ENCODE data around the gene CFAP20DC.
"Not testable (repeated sequence)": the region's sequence is repeated elsewhere in the genome, so short reads cannot be mapped to it uniquely, and the experiment has no call there.

CFAP20DC gene

GRCh38 chr3:58698246-58698645 is 351.6 kb downstream of the CFAP20DC start:
- no peaks in the 10 kb centered on the region for H3K36me3 ChIP-seq (replicated peaks; ENCODE audit: low read depth, low read length)
- no peaks in the 10 kb centered on the region for H3K9me3 ChIP-seq (ENCODE audit: insufficient read depth, low read length)
- no peak overlapping the region for H3K9ac ChIP-seq (ENCODE audit: low read length)
- H3K4me1 ChIP-seq (ENCODE audit: low read length), result no peaks in the 10 kb centered on the region
- no peak overlapping the region for H3K4me2 ChIP-seq (ENCODE audit: low read length)
- H3K79me2 ChIP-seq (ENCODE audit: low read length), result no peaks in the 10 kb centered on the region
- H3K27me3 ChIP-seq (ENCODE audit: low read depth, low read length), result no peaks in the 10 kb centered on the region
- no peak overlapping the region for H2AFZ ChIP-seq (ENCODE audit: low read depth, low read length)
- TF ChIP-seq EZH2phosphoT487 (IDR thresholded peaks at IDR 0.05; ENCODE audit: low read depth), result no peak
- TF ChIP-seq CTCF (IDR thresholded peaks at IDR 0.05; ENCODE audit: low read depth, low read length), result no peak
- no peaks in the 10 kb centered on the region for H4K20me1 ChIP-seq (ENCODE audit: insufficient read depth, low read length)
- H3K27ac ChIP-seq (ENCODE audit: low read length), result no peak overlapping the region
- H3K4me3 ChIP-seq (ENCODE audit: low read length), result no peak overlapping the region

- no peak for TF ChIP-seq EZH2phosphoT487 (IDR thresholded peaks at IDR 0.05; ENCODE audit: low read depth)
- TF ChIP-seq CTCF (IDR thresholded peaks at IDR 0.05; ENCODE audit: low read depth, low read length), result no peak
- no peaks in the 10 kb centered on the region for H3K79me2 ChIP-seq (ENCODE audit: low read length)
- no peaks in the 10 kb centered on the region for H3K4me1 ChIP-seq (ENCODE audit: low read length)
- no peaks in the 10 kb centered on the region for H4K20me1 ChIP-seq (ENCODE audit: insufficient read depth, low read length)
- H3K36me3 ChIP-seq (replicated peaks; ENCODE audit: low read depth, low read length), result no peaks in the 10 kb centered on the region
- no peaks in the 10 kb centered on the region for H3K9me3 ChIP-seq (ENCODE audit: insufficient read depth, low read length)
- H3K27ac ChIP-seq (ENCODE audit: low read length), result no peak overlapping the region
- no peak overlapping the region for H3K4me3 ChIP-seq (ENCODE audit: low read length)
- no peaks in the 10 kb centered on the region for H3K27me3 ChIP-seq (ENCODE audit: low read depth, low read length)
- H2AFZ ChIP-seq (ENCODE audit: low read depth, low read length), result no peak overlapping the region
- no peak overlapping the region for H3K9ac ChIP-seq (ENCODE audit: low read length)
- no peak overlapping the region for H3K4me2 ChIP-seq (ENCODE audit: low read length)
Observed at GRCh38 chr3:58697561-58697960, 352.3 kb downstream of the CFAP20DC start.

GRCh38 chr3:58696813-58697212 is 353.0 kb downstream of the CFAP20DC start:
- H3K4me3 ChIP-seq (ENCODE audit: low read length); H3K79me2 ChIP-seq (ENCODE audit: low read length); H3K27ac ChIP-seq (ENCODE audit: low read length); H3K9ac ChIP-seq (ENCODE audit: low read length); H2AFZ ChIP-seq (ENCODE audit: low read depth, low read length); H4K20me1 ChIP-seq (ENCODE audit: insufficient read depth, low read length); H3K27me3 ChIP-seq (ENCODE audit: low read depth, low read length); H3K9me3 ChIP-seq (ENCODE audit: insufficient read depth, low read length); H3K4me1 ChIP-seq (ENCODE audit: low read length); H3K36me3 ChIP-seq (replicated peaks; ENCODE audit: low read depth, low read length); H3K4me2 ChIP-seq (ENCODE audit: low read length): not testable (repeated sequence)

- TF ChIP-seq CTCF (IDR thresholded peaks at IDR 0.05; ENCODE audit: low read depth, low read length) (no peak), EZH2phosphoT487 (IDR thresholded peaks at IDR 0.05; ENCODE audit: low read depth) (no peak)
Observed at GRCh38 chr3:58696093-58696492, 353.7 kb downstream of the CFAP20DC start.

GRCh38 chr3:58695284-58695683 is 354.5 kb downstream of the CFAP20DC start:
- H3K27me3 ChIP-seq (ENCODE audit: low read depth, low read length); H3K4me2 ChIP-seq (ENCODE audit: low read length); H3K4me3 ChIP-seq (ENCODE audit: low read length); H3K9ac ChIP-seq (ENCODE audit: low read length); H4K20me1 ChIP-seq (ENCODE audit: insufficient read depth, low read length); H2AFZ ChIP-seq (ENCODE audit: low read depth, low read length); H3K27ac ChIP-seq (ENCODE audit: low read length); H3K36me3 ChIP-seq (replicated peaks; ENCODE audit: low read depth, low read length); H3K9me3 ChIP-seq (ENCODE audit: insufficient read depth, low read length); H3K79me2 ChIP-seq (ENCODE audit: low read length); H3K4me1 ChIP-seq (ENCODE audit: low read length): not testable (repeated sequence)

More at GRCh38 chr3:58696093-58696492, 353.7 kb downstream of the CFAP20DC start:
- Histone ChIP-seq H3K4me2 (ENCODE audit: low read length) (no peak overlapping the region), H3K4me3 (ENCODE audit: low read length) (no peak overlapping the region), H3K27me3 (ENCODE audit: low read depth, low read length) (no peaks in the 10 kb centered on the region), H2AFZ (ENCODE audit: low read depth, low read length) (no peak overlapping the region), H3K79me2 (ENCODE audit: low read length) (no peaks in the 10 kb centered on the region), H3K9me3 (ENCODE audit: insufficient read depth, low read length) (peaks cover 7% of the 10 kb centered on the region), H3K27ac (ENCODE audit: low read length) (no peak overlapping the region), H3K36me3 (replicated peaks; ENCODE audit: low read depth, low read length) (no peaks in the 10 kb centered on the region), H3K9ac (ENCODE audit: low read length) (no peak overlapping the region), H3K4me1 (ENCODE audit: low read length) (no peaks in the 10 kb centered on the region), H4K20me1 (ENCODE audit: insufficient read depth, low read length) (no peaks in the 10 kb centered on the region)

Measured in OCI-LY3 (cell line).